Activated CD8-positive, alpha-beta memory T cell treated with anti-CD3 and anti-CD28 coated beads for 1 hour (primary cell): ENCODE data around the gene PSMD5.

Experiments
- DNase-seq, 2 donors: peaks; one replicate each; pipeline ENCODE4 v3.0.0-alpha.2; 2020; ENCODE audit warnings: low read depth in 1 of 2; ENCODE audit errors: extremely low read depth in 1 of 2

The PSMD5 gene

GRCh38 chr9:120767451-120767850 lies 75.3 kb downstream of the PSMD5 start:
- no peak for DNase-seq
